A549 (cell line): ENCODE results near the gene GFOD2.

Experiments
- CEBPB ChIP-seq, 2 experiments: fragments of >200 bp in 1 of 2; sonication (Bioruptor Twin) in 1 of 2; formaldehyde crosslinking in 1 of 2; IDR thresholded peaks; 2 replicates each; pipeline ENCODE4 v1.6.1; 2012 to 2016
- CHD2 ChIP-seq: fragments of 150-350 bp; IDR thresholded peaks from 2 replicates; pipeline ENCODE4 v1.6.1; 2014; ENCODE audit warnings: low read length; ENCODE audit not compliant: partially characterized antibody
- CTCF ChIP-seq: fragments of >200 bp; sonication (Bioruptor Twin); formaldehyde crosslinking; IDR thresholded peaks from 3 replicates; pipeline ENCODE4 v1.5.1; 2016
- E2F6 ChIP-seq: IDR thresholded peaks from 2 replicates; pipeline ENCODE4 v1.6.1; 2012; ENCODE audit warnings: low read depth, borderline replicate concordance
- ELK1 ChIP-seq: fragments of 150-350 bp; IDR thresholded peaks from 2 replicates; pipeline ENCODE4 v1.6.1; 2014; ENCODE audit warnings: low read depth, mild to moderate bottlenecking, low read length
- EP300 ChIP-seq, 2 experiments: fragments of >200 bp; sonication (Bioruptor Twin); formaldehyde crosslinking; IDR thresholded peaks; 2 replicates in 1 of 2; 3 replicates in 1 of 2; pipeline ENCODE4 v1.6.1; 2016 to 2017
- HDAC2 ChIP-seq: fragments of 200-600 bp; sonication (generic); IDR thresholded peaks from 2 replicates; pipeline ENCODE4 v1.6.1; 2016
- REST ChIP-seq: fragments of 200-600 bp; sonication (generic); IDR thresholded peaks from 2 replicates; pipeline ENCODE4 v1.6.1; 2016; ENCODE audit warnings: antibody characterized with exemption, mild to moderate bottlenecking, moderate library complexity
- RFX5 ChIP-seq: fragments of 450-650 bp; IDR thresholded peaks from 2 replicates; pipeline ENCODE4 v1.7.1; 2014; ENCODE audit warnings: antibody characterized with exemption, mild to moderate bottlenecking, moderate library complexity
- SMC3 ChIP-seq: fragments of >200 bp; sonication (Bioruptor Twin); formaldehyde crosslinking; IDR thresholded peaks from 3 replicates; pipeline ENCODE4 v1.6.1; 2018; ENCODE audit warnings: inconsistent platforms
- USF2 ChIP-seq: fragments of 450-650 bp; IDR thresholded peaks from 2 replicates; pipeline ENCODE4 v1.6.1; 2014; ENCODE audit warnings: antibody characterized with exemption

GRCh38 chr16:67736858-67737257 lies 17.7 kb upstream of the GFOD2 start:
- TF ChIP-seq CTCF (no peak), CEBPB (IDR thresholded peaks at IDR 0.05) (no peak), REST (no peak), SMC3 (no peak), USF2 (no peak), CHD2 (no peak), ELK1 (no peak), E2F6 (no peak), EP300 (IDR thresholded peaks at IDR 0.05) (no peak), RFX5 (no peak), HDAC2 (no peak)
